Activated naive CD8-positive, alpha-beta T cell treated with anti-CD3 and anti-CD28 coated beads for 36 hours (primary cell): Measurements from ENCODE around the gene CATSPERE. TPM values are rescaled to one million over a fixed set of nuclear protein-coding genes. Genes with fewer than 3 reads are reported as not detected.
A peak's percentile ranks its signal among the peaks of the same experiment; 100 is the strongest.

Experiments
- DNase-seq: peaks from one replicate; pipeline ENCODE4 v3.0.0; 2021
- H3K27ac Mint-ChIP-seq: one replicate; pipeline ENCODE4 v1.8.0; 2022; ENCODE audit warnings: mild to moderate bottlenecking, moderate library complexity, mixed read lengths
- H3K27me3 Mint-ChIP-seq: one replicate; pipeline ENCODE4 v1.8.0; 2022; ENCODE audit warnings: mild to moderate bottlenecking, mixed read lengths
- H3K36me3 Mint-ChIP-seq: one replicate; pipeline ENCODE4 v1.8.0; 2021; ENCODE audit warnings: mild to moderate bottlenecking, mixed read lengths
- H3K4me1 Mint-ChIP-seq: one replicate; pipeline ENCODE4 v1.8.0; 2021; ENCODE audit warnings: mixed read lengths
- H3K4me3 Mint-ChIP-seq: one replicate; pipeline ENCODE4 v1.8.0; 2022; ENCODE audit warnings: mild to moderate bottlenecking, moderate library complexity, mixed read lengths
- H3K9me3 Mint-ChIP-seq: one replicate; pipeline ENCODE4 v1.8.0; 2022; ENCODE audit warnings: mixed read lengths
- total RNA-seq, 2 experiments: library from RNA; stranded (reverse); gene quantifications; one replicate each; pipeline ENCODE4 v1.2.3, GENCODE V29; 2021

CATSPERE gene, protein sequence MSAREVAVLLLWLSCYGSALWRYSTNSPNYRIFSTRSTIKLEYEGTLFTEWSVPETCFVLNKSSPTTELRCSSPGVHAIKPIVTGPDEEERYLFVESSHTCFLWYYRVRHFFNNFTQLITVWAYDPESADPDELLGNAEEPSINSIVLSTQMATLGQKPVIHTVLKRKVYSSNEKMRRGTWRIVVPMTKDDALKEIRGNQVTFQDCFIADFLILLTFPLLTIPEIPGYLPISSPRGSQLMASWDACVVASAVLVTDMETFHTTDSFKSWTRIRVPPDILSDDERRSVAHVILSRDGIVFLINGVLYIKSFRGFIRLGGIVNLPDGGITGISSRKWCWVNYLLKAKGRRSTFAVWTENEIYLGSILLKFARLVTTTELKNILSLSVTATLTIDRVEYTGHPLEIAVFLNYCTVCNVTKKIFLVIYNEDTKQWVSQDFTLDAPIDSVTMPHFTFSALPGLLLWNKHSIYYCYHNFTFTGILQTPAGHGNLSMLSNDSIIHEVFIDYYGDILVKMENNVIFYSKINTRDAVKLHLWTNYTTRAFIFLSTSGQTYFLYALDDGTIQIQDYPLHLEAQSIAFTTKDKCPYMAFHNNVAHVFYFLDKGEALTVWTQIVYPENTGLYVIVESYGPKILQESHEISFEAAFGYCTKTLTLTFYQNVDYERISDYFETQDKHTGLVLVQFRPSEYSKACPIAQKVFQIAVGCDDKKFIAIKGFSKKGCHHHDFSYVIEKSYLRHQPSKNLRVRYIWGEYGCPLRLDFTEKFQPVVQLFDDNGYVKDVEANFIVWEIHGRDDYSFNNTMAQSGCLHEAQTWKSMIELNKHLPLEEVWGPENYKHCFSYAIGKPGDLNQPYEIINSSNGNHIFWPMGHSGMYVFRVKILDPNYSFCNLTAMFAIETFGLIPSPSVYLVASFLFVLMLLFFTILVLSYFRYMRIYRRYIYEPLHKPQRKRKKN
- under 1 TPM; 0.38 to 0.45 TPM for total RNA-seq

DNA sequence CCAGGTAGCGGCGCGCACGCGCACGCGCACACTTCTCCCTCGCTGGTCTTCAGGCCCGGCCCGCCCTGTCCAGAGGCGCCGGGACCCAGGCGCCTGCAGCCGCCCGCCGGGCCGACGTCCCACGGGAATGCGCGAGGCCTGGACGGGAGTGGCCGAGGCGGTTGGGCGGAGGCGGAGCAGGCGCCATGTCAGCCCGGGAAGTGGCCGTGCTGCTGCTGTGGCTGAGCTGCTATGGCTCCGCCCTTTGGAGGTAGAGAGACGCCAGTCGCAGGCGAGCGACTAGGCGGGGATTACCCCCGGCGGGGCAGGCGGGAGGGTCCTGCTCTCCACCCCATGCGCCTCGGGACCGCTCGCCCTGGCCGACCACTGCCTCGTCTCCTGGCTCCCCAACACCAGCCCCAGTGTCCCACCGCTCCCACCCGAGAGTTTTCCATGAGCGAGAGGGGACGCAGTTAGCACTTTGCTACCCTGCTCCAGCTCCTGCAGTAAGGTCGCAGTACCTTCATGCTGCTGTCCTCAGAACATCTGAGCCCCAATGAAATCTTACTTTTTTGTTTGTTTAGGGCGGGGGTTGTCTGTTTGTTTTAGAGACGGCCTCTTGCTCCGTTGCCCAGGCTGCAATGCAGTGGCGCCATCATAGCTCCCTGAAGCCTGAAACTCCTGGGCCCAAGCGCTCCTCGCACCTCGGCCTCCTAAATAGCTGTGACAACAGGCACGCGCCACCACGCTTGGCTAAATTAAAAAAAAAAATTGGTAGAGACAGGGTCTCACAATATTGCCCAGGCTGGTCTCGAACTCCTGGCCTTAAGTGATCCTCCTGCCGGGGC is at the start of gene CATSPERE:
Gene CATSPERE, plus strand, starts transcription at position 29 of the 827 bp plus-strand sequence. Its CDS starts 157 bp downstream, at position 186.
- Mint-ChIP-seq H3K27ac (peak within 1 kb of the TSS; percentile 92), H3K4me3 (peak within 1 kb of the TSS; percentile 85), H3K4me1 (peaks cover 11% of the 10 kb centered on the region), H3K27me3 (no peaks in the 10 kb centered on the region), H3K9me3 (peaks cover 12% of the 10 kb centered on the region), H3K36me3 (peaks cover 19% of the 10 kb centered on the region)
- peak; percentile 80 for DNase-seq

DNA sequence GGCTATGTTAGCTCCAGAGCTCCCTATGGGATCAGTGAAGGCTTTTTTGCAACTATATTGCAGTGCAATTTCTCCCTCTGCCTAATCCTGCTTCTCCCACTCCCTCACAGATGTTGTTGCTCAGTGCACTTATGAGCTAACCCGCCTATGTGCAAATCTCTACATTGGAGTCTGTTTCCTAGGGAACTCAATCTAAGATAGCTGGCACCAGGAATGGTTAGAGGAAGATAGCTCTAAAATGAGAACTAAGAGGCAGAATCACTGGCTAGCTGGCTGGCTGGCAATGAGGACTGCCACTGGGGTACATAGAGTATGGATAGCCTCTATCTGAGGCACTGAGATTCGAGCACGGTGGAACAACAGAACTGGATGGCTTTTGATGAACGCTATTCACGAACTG is 48.9 kb upstream of the CATSPERE start:
- no peak for DNase-seq
- H3K4me1 Mint-ChIP-seq: peaks cover 4% of the 10 kb centered on the region
- no peak overlapping the region for H3K27ac Mint-ChIP-seq
- H3K36me3 Mint-ChIP-seq: peaks cover 75% of the 10 kb centered on the region
- H3K4me3 Mint-ChIP-seq: no peak overlapping the region
- H3K27me3 Mint-ChIP-seq: no peaks in the 10 kb centered on the region
- H3K9me3 Mint-ChIP-seq: peaks cover 3% of the 10 kb centered on the region

DNA sequence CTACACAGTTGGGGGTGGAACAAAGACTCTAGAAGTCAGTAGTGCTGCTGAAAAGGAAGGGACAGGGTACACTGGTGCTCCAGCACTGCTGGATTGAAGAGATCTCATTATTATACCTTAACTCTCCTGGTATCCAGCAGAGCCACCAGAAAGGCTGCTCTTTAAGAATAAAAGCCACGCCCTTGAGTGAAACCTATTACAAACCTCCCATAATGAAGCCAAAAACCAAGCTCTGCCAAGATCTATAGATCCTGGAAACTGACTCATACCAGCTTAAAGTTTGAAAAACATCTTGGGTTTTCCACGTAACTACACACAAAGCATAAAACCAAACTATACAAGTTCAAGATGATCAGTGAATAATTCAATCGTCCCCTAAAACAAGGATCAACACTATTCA is 47.3 kb upstream of the CATSPERE start:
- peaks cover 4% of the 10 kb centered on the region for H3K4me1 Mint-ChIP-seq
- H3K27me3 Mint-ChIP-seq: no peaks in the 10 kb centered on the region
- H3K9me3 Mint-ChIP-seq: no peaks in the 10 kb centered on the region
- no peak for DNase-seq
- H3K27ac Mint-ChIP-seq: peak overlapping the region; percentile 13
- H3K36me3 Mint-ChIP-seq: peaks cover 74% of the 10 kb centered on the region
- no peak overlapping the region for H3K4me3 Mint-ChIP-seq

DNA sequence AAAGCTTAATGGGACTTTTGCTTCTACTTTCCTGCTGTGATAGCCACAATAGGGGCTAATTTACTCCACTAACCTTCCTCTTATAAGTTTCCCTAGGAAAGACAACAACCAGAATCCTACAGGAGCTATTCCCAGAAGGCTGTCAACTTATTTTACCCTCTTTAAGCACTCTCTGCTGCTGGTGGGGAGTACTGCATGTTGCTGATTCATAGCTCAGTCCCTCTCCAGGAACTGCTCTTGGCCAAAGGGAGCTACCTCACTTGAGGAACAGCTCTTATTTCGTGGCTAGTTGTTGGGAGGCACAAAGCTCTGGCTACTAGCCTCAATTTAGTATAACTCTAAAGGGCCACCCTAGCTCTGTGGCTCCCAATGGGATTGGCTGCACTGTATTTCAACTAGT is 46.5 kb upstream of the CATSPERE start:
- Mint-ChIP-seq H3K4me3 (no peak overlapping the region), H3K36me3 (peaks cover 68% of the 10 kb centered on the region), H3K27me3 (no peaks in the 10 kb centered on the region), H3K27ac (no peak overlapping the region), H3K4me1 (peaks cover 4% of the 10 kb centered on the region), H3K9me3 (no peaks in the 10 kb centered on the region)
- no peak for DNase-seq

DNA sequence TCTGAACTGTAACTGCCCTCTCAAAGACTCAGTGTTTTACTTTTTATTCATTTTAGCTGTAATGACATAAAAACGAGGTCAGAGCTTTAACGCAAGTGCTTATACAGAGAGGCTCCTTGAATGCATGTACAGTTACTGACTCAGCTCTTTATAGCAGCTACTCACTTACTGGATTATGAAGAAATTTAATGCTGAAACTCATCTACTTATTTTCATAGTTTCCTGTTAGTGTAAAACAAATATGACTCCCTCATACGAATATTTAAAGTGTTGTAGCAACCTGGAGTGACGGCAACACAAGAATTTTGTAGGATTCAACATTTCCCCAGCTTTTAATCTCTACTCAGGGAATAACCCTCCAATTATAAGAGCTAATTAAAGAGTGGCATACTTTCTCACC is 42.0 kb upstream of the CATSPERE start:
- H3K4me1 Mint-ChIP-seq: peaks cover 2% of the 10 kb centered on the region
- H3K9me3 Mint-ChIP-seq: no peaks in the 10 kb centered on the region
- peaks cover 46% of the 10 kb centered on the region for H3K36me3 Mint-ChIP-seq
- no peak for DNase-seq
- no peak overlapping the region for H3K4me3 Mint-ChIP-seq
- no peaks in the 10 kb centered on the region for H3K27me3 Mint-ChIP-seq
- no peak overlapping the region for H3K27ac Mint-ChIP-seq

DNA sequence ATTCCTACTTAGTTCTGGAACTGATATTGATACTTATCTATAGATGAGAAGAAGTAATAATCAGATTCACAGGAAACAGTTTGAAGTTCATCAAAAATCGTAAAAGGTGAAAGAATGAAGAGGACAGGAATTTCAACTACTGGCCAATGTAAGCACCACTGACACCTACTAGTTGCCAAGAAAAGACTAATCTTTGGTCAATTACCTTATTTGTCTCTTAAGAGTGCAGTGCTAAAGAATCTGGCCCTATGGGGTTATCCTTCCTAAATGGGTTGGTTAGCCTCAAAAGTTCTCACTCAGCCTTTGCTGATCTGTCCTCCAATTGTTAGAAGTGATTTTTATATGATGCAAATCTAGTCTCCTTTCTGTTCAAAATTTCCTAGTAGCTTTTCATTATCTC is 38.9 kb upstream of the CATSPERE start:
- Mint-ChIP-seq H3K27me3 (no peaks in the 10 kb centered on the region), H3K36me3 (peaks cover 37% of the 10 kb centered on the region), H3K4me3 (no peak overlapping the region), H3K9me3 (no peaks in the 10 kb centered on the region), H3K4me1 (peaks cover 6% of the 10 kb centered on the region), H3K27ac (no peak overlapping the region)
- no peak for DNase-seq

DNA sequence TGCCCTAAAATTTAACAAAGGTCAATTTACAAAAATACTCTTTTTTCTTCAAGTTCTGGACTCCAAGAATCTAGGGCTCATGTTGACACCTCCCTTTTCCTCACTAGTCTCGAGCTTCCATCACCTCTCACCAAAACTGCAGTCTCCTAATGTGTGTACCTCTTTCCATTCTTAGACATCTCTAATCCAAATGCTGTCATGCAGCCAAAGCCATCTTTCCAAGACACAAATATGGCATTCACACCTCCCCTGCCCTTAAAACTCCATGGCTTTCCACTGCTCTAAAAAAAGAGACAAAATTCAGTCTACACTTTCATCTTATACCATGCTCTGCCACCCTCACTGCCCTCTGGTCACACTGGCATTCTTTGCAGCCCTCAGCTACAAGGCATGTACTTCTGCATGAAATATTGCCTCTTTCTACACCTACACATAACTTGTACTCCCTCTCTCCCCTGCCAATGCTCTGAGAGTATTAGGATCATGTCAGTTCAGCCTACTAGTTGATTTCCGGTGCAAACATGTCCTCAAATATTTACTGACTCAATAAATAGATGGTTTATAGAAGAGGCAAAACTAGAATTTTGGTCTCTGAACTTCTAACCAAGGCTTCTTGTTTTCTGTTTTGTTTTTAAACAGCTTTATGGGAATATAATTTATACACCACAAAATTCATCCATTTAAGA is 36.3 kb upstream of the CATSPERE start:
- H3K4me3 Mint-ChIP-seq: no peak overlapping the region
- no peaks in the 10 kb centered on the region for H3K27me3 Mint-ChIP-seq
- no peaks in the 10 kb centered on the region for H3K9me3 Mint-ChIP-seq
- peaks cover 10% of the 10 kb centered on the region for H3K4me1 Mint-ChIP-seq
- peaks cover 33% of the 10 kb centered on the region for H3K36me3 Mint-ChIP-seq
- H3K27ac Mint-ChIP-seq: no peak overlapping the region
- no peak for DNase-seq

DNA sequence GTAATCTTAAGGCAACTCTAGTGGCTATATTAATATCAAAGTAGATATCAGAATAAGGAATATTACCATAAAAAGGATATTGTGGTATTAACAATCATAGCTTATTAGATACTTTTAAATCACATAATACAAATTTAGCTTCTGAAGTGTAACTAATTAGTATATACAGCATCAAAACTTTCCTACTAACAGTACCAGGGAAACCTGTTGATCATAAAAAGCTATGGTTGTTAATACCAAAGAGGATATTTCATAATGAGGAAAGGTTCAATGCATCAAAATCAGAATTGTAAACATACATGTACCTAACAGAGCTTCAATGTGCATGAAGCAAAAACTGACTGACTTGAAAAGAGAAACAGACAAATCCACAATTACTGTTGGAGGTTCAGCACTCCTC is 33.4 kb upstream of the CATSPERE start:
- DNase-seq: no peak
- Mint-ChIP-seq H3K27me3 (no peaks in the 10 kb centered on the region), H3K4me3 (no peak overlapping the region), H3K4me1 (peaks cover 10% of the 10 kb centered on the region), H3K9me3 (no peaks in the 10 kb centered on the region), H3K27ac (no peak overlapping the region), H3K36me3 (peaks cover 29% of the 10 kb centered on the region)

DNA sequence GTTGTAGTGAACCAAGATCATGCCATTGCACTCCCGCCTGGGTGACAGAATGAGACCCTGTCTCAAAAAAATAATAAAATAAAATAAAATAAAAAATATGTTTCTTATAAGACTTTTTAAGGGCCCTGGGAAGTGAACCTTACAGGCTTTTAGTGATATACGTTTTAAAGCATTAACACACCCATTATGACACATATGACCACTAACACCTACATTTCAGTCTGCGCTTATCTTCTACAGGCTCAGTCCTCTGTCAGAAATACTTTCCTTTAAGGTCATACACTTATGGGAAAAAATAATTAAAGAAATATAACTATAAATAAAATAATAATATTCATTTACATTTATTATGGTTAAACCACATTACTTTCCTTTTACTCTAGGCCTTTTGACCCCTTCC is 31.3 kb upstream of the CATSPERE start:
- DNase-seq: no peak
- Mint-ChIP-seq H3K9me3 (no peaks in the 10 kb centered on the region), H3K4me3 (no peak overlapping the region), H3K27ac (no peak overlapping the region), H3K27me3 (no peaks in the 10 kb centered on the region), H3K4me1 (peaks cover 11% of the 10 kb centered on the region), H3K36me3 (peaks cover 28% of the 10 kb centered on the region)

DNA sequence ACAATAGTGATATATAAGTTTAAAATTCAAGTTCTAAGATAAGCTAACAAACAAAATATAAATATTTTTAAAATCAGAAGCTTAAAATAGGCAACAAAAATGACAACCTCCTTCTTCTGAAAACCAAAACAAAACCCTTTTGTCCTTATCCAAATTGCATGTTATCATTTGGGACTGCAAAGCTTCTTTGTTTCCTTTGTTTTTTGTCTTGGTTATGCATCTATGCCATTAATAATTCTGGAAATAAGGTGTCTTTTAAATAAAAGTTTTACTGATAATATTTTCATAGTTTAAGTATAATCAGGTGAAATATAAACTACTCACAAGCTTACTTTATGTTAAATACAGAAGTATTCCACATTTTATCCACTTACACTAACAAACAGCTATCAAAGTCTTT is 29.9 kb upstream of the CATSPERE start:
- Mint-ChIP-seq H3K4me1 (peaks cover 19% of the 10 kb centered on the region), H3K27ac (no peak overlapping the region), H3K4me3 (no peak overlapping the region), H3K9me3 (no peaks in the 10 kb centered on the region), H3K27me3 (no peaks in the 10 kb centered on the region), H3K36me3 (peaks cover 33% of the 10 kb centered on the region)
- DNase-seq: no peak

DNA sequence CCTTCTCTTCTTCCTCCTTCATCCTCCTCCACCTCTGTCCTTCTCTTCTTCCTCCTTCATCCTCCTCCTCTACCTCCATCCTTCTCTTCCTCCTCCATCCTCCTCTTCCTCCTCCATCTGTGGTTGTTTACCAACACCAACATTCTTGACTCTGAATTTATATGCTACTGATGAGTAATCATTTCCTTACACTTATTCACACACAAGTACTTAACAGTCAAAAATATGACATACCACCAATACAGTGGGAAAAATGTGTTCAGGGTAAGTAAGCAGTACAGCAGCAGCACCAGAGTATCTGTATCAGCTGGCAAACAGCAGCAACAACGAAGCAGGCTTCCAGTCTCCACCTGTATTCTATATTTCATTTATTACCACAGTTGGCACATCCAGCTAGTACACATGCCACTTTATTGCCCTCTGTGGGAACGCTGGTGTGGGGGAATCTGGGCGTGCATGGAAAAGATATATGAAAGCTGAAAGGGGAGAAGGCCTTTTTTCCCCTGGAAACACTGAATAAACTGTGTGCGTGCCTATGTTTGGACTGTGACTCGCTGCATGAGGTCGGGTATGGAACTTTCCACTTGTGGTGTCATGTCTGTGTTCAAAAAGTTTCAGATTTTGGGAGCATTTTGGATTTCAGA is 25.4 kb upstream of the CATSPERE start:
- Mint-ChIP-seq H3K4me3 (peak overlapping the region; percentile 57), H3K27me3 (no peaks in the 10 kb centered on the region), H3K36me3 (peaks cover 35% of the 10 kb centered on the region), H3K9me3 (no peaks in the 10 kb centered on the region), H3K27ac (peak overlapping the region; percentile 97), H3K4me1 (peaks cover 32% of the 10 kb centered on the region)
- DNase-seq: peak; percentile 42

DNA sequence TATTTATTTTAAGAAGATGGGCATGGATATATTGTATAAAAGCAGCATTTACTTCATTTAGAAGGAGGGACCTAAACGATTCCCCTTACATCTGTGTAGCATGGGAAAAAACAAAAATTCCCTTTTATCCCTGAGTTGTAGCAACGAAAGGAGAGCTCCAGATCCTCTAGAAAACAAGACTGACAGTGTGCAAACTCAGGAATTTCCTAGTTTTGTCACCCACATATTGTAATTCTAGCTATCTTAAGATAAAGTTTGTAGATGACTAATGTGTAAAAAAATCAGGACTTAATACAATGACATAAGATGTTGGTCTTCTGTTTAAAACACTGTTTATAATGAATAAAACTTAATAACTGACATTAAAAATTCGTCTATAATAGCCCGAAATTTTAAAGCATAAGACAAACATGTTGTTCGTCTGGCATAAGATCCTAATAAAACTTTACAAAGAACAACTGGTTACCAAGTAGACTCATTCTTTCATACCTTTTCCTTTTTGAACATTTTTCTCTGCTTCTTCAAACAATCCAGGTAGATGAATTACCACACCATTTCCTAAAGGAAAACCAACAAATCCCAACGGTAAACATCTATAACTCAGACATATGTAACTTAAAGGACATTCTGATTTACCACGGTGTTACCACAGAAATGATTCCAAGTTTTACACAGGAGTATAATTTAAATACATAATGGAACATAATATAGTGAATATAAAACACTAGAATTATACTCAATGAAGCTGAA is 24.6 kb upstream of the CATSPERE start:
- no peaks in the 10 kb centered on the region for H3K27me3 Mint-ChIP-seq
- H3K9me3 Mint-ChIP-seq: no peaks in the 10 kb centered on the region
- peaks cover 35% of the 10 kb centered on the region for H3K36me3 Mint-ChIP-seq
- H3K4me3 Mint-ChIP-seq: no peak overlapping the region
- DNase-seq: no peak
- H3K4me1 Mint-ChIP-seq: peaks cover 32% of the 10 kb centered on the region
- H3K27ac Mint-ChIP-seq: peak overlapping the region; percentile 97

DNA sequence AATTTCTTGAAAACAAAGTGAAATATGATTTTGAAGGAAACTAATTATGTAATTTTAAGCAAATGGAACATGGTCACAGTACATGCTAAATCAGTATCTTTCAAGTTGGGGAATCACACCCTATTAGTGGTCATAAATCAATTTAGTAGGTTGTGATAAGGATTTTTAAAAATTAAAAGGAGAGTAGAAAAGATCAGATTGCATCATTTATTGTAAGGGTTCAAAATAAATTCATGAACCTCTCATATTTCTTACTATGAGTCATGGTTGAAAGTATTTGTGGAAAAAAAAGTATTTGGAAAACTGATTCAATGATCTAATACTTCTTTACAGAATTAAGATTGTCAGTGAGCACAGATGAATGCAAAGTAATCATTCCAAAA is 24.0 kb upstream of the CATSPERE start:
- Mint-ChIP-seq H3K4me1 (peaks cover 32% of the 10 kb centered on the region), H3K36me3 (peaks cover 35% of the 10 kb centered on the region), H3K4me3 (no peak overlapping the region), H3K27me3 (no peaks in the 10 kb centered on the region), H3K27ac (peak overlapping the region; percentile 51), H3K9me3 (no peaks in the 10 kb centered on the region)
- no peak for DNase-seq
